Measurements from ENCODE around the gene LAT. TPM values are rescaled to one million over a fixed set of nuclear protein-coding genes. Genes with fewer than 3 reads are reported as not detected.
"Not testable (repeated sequence)": the region's sequence is repeated elsewhere in the genome, so short reads cannot be mapped to it uniquely, and the experiment has no call there.

Gene LAT
- polyA plus RNA-seq, 1 donor from 2014 or later: 6.4 TPM

- no peak overlapping the region for H3K9ac ChIP-seq (ENCODE audit: low read length)
- no peak overlapping the region for H2AFZ ChIP-seq (ENCODE audit: low read depth, low read length)
- no peak overlapping the region for H3K4me2 ChIP-seq (ENCODE audit: low read length)
- no peaks in the 10 kb centered on the region for H4K20me1 ChIP-seq (ENCODE audit: insufficient read depth)
- H3K9me3 ChIP-seq (ENCODE audit: low read length): no peaks in the 10 kb centered on the region
- H3K79me2 ChIP-seq (replicated peaks; ENCODE audit: insufficient read depth, low read length): no peaks in the 10 kb centered on the region
- H3F3A ChIP-seq (ENCODE audit: insufficient read depth, low read length, poor library complexity, severe bottlenecking): no peaks in the 10 kb centered on the region
- no peaks in the 10 kb centered on the region for H3K27me3 ChIP-seq (ENCODE audit: insufficient read depth, low read depth, low read length)
- H3K27ac ChIP-seq (ENCODE audit: low read length): no peak overlapping the region
- H3K4me3 ChIP-seq (ENCODE audit: low read length): no peak overlapping the region
- no peaks in the 10 kb centered on the region for H3K36me3 ChIP-seq (ENCODE audit: insufficient read depth, low read length)
- TF ChIP-seq MXI1 (conservative IDR thresholded peaks at IDR 0.05; ENCODE audit: poor library complexity, severe bottlenecking) (no peak), EZH2 (IDR thresholded peaks at IDR 0.05; ENCODE audit: borderline replicate concordance, insufficient read depth, low read length, poor library complexity, severe bottlenecking) (no peak), SMC3 (conservative IDR thresholded peaks at IDR 0.05; ENCODE audit: poor library complexity) (no peak), TAF1 (IDR thresholded peaks at IDR 0.05; ENCODE audit: low read depth) (no peak), POLR2AphosphoS5 (IDR thresholded peaks at IDR 0.05) (no peak), EP300 (conservative IDR thresholded peaks at IDR 0.05; ENCODE audit: poor library complexity, severe bottlenecking) (no peak), RAD21 (conservative IDR thresholded peaks at IDR 0.05) (no peak), CTCF (IDR thresholded peaks at IDR 0.05; ENCODE audit: poor library complexity, severe bottlenecking) (no peak)
- TF ChIP-seq, protein P1, sequence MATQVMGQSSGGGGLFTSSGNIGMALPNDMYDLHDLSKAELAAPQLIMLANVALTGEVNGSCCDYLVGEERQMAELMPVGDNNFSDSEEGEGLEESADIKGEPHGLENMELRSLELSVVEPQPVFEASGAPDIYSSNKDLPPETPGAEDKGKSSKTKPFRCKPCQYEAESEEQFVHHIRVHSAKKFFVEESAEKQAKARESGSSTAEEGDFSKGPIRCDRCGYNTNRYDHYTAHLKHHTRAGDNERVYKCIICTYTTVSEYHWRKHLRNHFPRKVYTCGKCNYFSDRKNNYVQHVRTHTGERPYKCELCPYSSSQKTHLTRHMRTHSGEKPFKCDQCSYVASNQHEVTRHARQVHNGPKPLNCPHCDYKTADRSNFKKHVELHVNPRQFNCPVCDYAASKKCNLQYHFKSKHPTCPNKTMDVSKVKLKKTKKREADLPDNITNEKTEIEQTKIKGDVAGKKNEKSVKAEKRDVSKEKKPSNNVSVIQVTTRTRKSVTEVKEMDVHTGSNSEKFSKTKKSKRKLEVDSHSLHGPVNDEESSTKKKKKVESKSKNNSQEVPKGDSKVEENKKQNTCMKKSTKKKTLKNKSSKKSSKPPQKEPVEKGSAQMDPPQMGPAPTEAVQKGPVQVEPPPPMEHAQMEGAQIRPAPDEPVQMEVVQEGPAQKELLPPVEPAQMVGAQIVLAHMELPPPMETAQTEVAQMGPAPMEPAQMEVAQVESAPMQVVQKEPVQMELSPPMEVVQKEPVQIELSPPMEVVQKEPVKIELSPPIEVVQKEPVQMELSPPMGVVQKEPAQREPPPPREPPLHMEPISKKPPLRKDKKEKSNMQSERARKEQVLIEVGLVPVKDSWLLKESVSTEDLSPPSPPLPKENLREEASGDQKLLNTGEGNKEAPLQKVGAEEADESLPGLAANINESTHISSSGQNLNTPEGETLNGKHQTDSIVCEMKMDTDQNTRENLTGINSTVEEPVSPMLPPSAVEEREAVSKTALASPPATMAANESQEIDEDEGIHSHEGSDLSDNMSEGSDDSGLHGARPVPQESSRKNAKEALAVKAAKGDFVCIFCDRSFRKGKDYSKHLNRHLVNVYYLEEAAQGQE (IDR thresholded peaks at IDR 0.05; ENCODE audit: borderline replicate concordance): no peak
- no peaks in the 10 kb centered on the region for H3K9me2 ChIP-seq (ENCODE audit: insufficient read depth, low read length)
Observed at GRCh38 chr16:28967156-28967555, 17.7 kb upstream of the LAT start.

GRCh38 chr16:28969696-28970095 lies 15.2 kb upstream of the LAT start:
- not testable (repeated sequence) for H3K27ac ChIP-seq (ENCODE audit: low read length); H3K4me2 ChIP-seq (ENCODE audit: low read length)

DNA sequence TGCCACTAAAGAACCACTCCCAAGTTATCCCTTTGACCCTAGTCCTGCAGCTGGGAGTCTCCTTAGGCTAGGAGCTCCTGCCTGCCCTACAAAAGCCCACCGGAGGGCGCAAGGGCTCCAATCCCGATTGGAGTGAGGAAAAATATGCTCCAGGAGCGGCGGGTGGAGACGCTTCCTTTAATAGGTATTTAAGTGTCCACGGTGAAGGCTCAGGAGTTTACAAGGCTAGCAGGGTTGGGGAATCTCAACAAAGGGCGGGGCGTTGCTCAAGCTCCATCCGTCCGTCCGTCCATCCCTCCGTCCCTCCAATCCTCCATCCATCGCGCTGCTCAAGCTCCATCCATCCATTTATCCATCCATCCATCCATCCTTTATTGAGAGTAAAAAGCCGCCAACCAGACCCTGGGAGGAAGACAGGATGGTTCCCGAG lies 10.8 kb upstream of the LAT start:
- no peaks in the 10 kb centered on the region for H3K9me2 ChIP-seq (ENCODE audit: insufficient read depth, low read length)
- no peaks in the 10 kb centered on the region for H3K36me3 ChIP-seq (ENCODE audit: insufficient read depth, low read length)
- peak overlapping the region; percentile 80 for H3K4me3 ChIP-seq (ENCODE audit: low read length)
- H3K27me3 ChIP-seq (ENCODE audit: insufficient read depth, low read depth, low read length): no peaks in the 10 kb centered on the region
- H3K9me3 ChIP-seq (ENCODE audit: low read length): no peaks in the 10 kb centered on the region
- peak overlapping the region; percentile 91 for H2AFZ ChIP-seq (ENCODE audit: low read depth, low read length)
- TF ChIP-seq, protein P1 (IDR thresholded peaks at IDR 0.05; ENCODE audit: borderline replicate concordance): peak; percentile 74
- peak; percentile 92 for TF ChIP-seq CTCF (IDR thresholded peaks at IDR 0.05; ENCODE audit: poor library complexity, severe bottlenecking)
- TF ChIP-seq MXI1 (conservative IDR thresholded peaks at IDR 0.05; ENCODE audit: poor library complexity, severe bottlenecking): no peak
- TF ChIP-seq SMC3 (conservative IDR thresholded peaks at IDR 0.05; ENCODE audit: poor library complexity): peak; percentile 89
- no peak for TF ChIP-seq POLR2AphosphoS5 (IDR thresholded peaks at IDR 0.05)
- no peak for TF ChIP-seq TAF1 (IDR thresholded peaks at IDR 0.05; ENCODE audit: low read depth)
- TF ChIP-seq EZH2 (IDR thresholded peaks at IDR 0.05; ENCODE audit: borderline replicate concordance, insufficient read depth, low read length, poor library complexity, severe bottlenecking): no peak
- TF ChIP-seq EP300 (conservative IDR thresholded peaks at IDR 0.05; ENCODE audit: poor library complexity, severe bottlenecking): no peak
- peak; percentile 78 for TF ChIP-seq RAD21 (conservative IDR thresholded peaks at IDR 0.05)
- peaks cover 10% of the 10 kb centered on the region for H3K79me2 ChIP-seq (replicated peaks; ENCODE audit: insufficient read depth, low read length)
- peak overlapping the region; percentile 79 for H3K9ac ChIP-seq (ENCODE audit: low read length)
- peak overlapping the region; percentile 50 for H3K4me2 ChIP-seq (ENCODE audit: low read length)
- peak overlapping the region; percentile 85 for H3K27ac ChIP-seq (ENCODE audit: low read length)
- no peaks in the 10 kb centered on the region for H3F3A ChIP-seq (ENCODE audit: insufficient read depth, low read length, poor library complexity, severe bottlenecking)
- H4K20me1 ChIP-seq (ENCODE audit: insufficient read depth): no peaks in the 10 kb centered on the region

More at GRCh38 chr16:28969696-28970095, 15.2 kb upstream of the LAT start:
- not testable (repeated sequence) for H3K4me3 ChIP-seq (ENCODE audit: low read length); H3K9ac ChIP-seq (ENCODE audit: low read length); H3F3A ChIP-seq (ENCODE audit: insufficient read depth, low read length, poor library complexity, severe bottlenecking); H3K9me3 ChIP-seq (ENCODE audit: low read length); H3K36me3 ChIP-seq (ENCODE audit: insufficient read depth, low read length); H3K27me3 ChIP-seq (ENCODE audit: insufficient read depth, low read depth, low read length); H4K20me1 ChIP-seq (ENCODE audit: insufficient read depth); H2AFZ ChIP-seq (ENCODE audit: low read depth, low read length); H3K9me2 ChIP-seq (ENCODE audit: insufficient read depth, low read length); H3K79me2 ChIP-seq (replicated peaks; ENCODE audit: insufficient read depth, low read length)

All from neural cell (in vitro differentiated cells).